Measurements from ENCODE around the gene ZDHHC21. TPM values are rescaled to one million over a fixed set of nuclear protein-coding genes. Genes with fewer than 3 reads are reported as not detected.

Gene ZDHHC21
- total and polyA plus RNA-seq, 2 of the 8 experiments (the other 6 are each of a cell fraction or from before 2014, with no cell fraction given) = 1.9 to 6.0 TPM

DNA sequence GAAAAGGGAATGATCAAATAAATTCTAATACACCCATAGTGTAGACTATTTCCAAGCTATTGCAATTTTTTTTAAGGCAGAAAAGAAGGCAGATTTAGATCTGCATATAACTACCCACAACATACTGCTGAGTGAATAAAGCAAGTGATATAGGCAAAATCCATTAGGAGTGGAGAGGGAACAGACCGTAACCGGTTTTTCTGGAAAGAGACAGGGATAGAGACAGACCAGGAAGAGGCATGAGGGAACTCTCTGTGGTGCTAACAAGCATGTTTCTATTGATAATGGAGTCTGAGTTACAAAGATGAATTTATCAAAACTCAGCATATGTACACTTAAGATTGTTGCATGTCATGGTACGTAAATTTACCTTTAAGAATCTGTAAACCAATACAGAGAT, 14.5 kb downstream of the ZDHHC21 start:
- Histone ChIP-seq H3K4ac (replicated peaks; ENCODE audit: insufficient read length, low read depth, low read length) (no peak overlapping the region), H2BK120ac (replicated peaks; ENCODE audit: low read depth, low read length) (no peak overlapping the region), H3K79me1 (ENCODE audit: low read depth, low read length) (no peaks in the 10 kb centered on the region), H2BK20ac (ENCODE audit: low read length) (no peak overlapping the region), H3K18ac (ENCODE audit: extremely low read depth, low read length) (no peak overlapping the region), H3K9me3 (ENCODE audit: insufficient read depth in 2 of 2, low read depth in 1 of 2, low read length in 1 of 2) (no peaks in the 10 kb centered on the region), H3K4me3 (ENCODE audit: extremely low read depth in 1 of 4, insufficient read depth in 2 of 4, low read depth in 3 of 4, low read length in 4 of 4) (no peak overlapping the region), H3K9ac (replicated peaks in 1 of 4; ENCODE audit: extremely low read depth in 1 of 4, low read depth in 3 of 4, low read length in 3 of 4) (no peak overlapping the region), H3K4me1 (replicated peaks in 1 of 4; ENCODE audit: control insufficient read depth in 3 of 4, insufficient read depth in 4 of 4, low read length in 3 of 4) (no peaks in the 10 kb centered on the region), H3K14ac (ENCODE audit: insufficient read length) (no peak overlapping the region), H4K5ac (ENCODE audit: insufficient read length, low read depth, low read length) (no peak overlapping the region), H4K20me1 (replicated peaks in 1 of 2; ENCODE audit: control insufficient read depth in 1 of 2, insufficient read depth in 2 of 2, low read length in 2 of 2) (no peaks in the 10 kb centered on the region), H3K79me2 (ENCODE audit: control insufficient read depth in 1 of 2, insufficient read depth in 2 of 2, low read length in 2 of 2) (peaks cover 0 to 4% of the 10 kb centered on the region in 2 experiments; a peak in 1 of 4 replicates), H2BK5ac (ENCODE audit: low read depth, low read length) (no peak overlapping the region), H4K8ac (ENCODE audit: extremely low read depth, insufficient read depth, low read length) (no peak overlapping the region), H3K27me3 (replicated peaks in 1 of 4; ENCODE audit: control insufficient read depth in 3 of 4, extremely low read depth in 1 of 4, insufficient read depth in 3 of 4, low read length in 3 of 4) (no peaks in the 10 kb centered on the region), H3K23ac (ENCODE audit: insufficient read length) (no peak overlapping the region), H3K36me3 (ENCODE audit: control insufficient read depth in 2 of 4, insufficient read depth in 4 of 4, low read length in 3 of 4) (no peaks in the 10 kb centered on the region), H3K23me2 (ENCODE audit: low read depth, low read length) (no peaks in the 10 kb centered on the region), H3K4me2 (ENCODE audit: insufficient read depth in 1 of 2, low read depth in 2 of 2, low read length in 2 of 2) (no peak overlapping the region), H3K27ac (ENCODE audit: low read depth, low read length) (no peak overlapping the region), H2BK15ac (ENCODE audit: low read length) (no peak overlapping the region), H4K91ac (replicated peaks; ENCODE audit: insufficient read length, low read length) (no peak overlapping the region), H2AK5ac (ENCODE audit: low read depth, low read length) (no peak overlapping the region), H3K56ac (replicated peaks; ENCODE audit: insufficient read length, low read depth, low read length) (no peak overlapping the region), H2AFZ (ENCODE audit: low read length) (no peak overlapping the region), H2BK12ac (ENCODE audit: low read depth, low read length) (no peak overlapping the region)
- DNase-seq (ENCODE audit: low read depth in 1 of 2, low spot score in 2 of 2) (no peak), FAIRE-seq (no peak)
- no peak for TF ChIP-seq CEBPB (IDR thresholded peaks at IDR 0.05; ENCODE audit: low read depth, low read length)
- TF ChIP-seq SRF (IDR thresholded peaks at IDR 0.05; ENCODE audit: low read depth, low read length) = no peak
- TF ChIP-seq SP2 (IDR thresholded peaks at IDR 0.05; ENCODE audit: low read length) = no peak
- no peak for TF ChIP-seq YY1 (IDR thresholded peaks at IDR 0.05; ENCODE audit: low read depth, low read length)
- TF ChIP-seq RFX5 (IDR thresholded peaks at IDR 0.05; ENCODE audit: borderline replicate concordance, low read depth, low read length) = no peak
- no peak for TF ChIP-seq POU5F1 (IDR thresholded peaks at IDR 0.05; ENCODE audit: low read depth, low read length)
- TF ChIP-seq KDM5A (IDR thresholded peaks at IDR 0.05; ENCODE audit: low read length) = no peak
- TF ChIP-seq, protein P1, sequence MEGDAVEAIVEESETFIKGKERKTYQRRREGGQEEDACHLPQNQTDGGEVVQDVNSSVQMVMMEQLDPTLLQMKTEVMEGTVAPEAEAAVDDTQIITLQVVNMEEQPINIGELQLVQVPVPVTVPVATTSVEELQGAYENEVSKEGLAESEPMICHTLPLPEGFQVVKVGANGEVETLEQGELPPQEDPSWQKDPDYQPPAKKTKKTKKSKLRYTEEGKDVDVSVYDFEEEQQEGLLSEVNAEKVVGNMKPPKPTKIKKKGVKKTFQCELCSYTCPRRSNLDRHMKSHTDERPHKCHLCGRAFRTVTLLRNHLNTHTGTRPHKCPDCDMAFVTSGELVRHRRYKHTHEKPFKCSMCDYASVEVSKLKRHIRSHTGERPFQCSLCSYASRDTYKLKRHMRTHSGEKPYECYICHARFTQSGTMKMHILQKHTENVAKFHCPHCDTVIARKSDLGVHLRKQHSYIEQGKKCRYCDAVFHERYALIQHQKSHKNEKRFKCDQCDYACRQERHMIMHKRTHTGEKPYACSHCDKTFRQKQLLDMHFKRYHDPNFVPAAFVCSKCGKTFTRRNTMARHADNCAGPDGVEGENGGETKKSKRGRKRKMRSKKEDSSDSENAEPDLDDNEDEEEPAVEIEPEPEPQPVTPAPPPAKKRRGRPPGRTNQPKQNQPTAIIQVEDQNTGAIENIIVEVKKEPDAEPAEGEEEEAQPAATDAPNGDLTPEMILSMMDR (IDR thresholded peaks at IDR 0.05; ENCODE audit: control extremely low read depth in 1 of 3, insufficient read depth in 1 of 3, low read depth in 1 of 3, low read length in 3 of 3) = no peak
- no peak for TF ChIP-seq NRF1 (IDR thresholded peaks at IDR 0.05; ENCODE audit: low read depth, low read length)
- TF ChIP-seq, protein P2, sequence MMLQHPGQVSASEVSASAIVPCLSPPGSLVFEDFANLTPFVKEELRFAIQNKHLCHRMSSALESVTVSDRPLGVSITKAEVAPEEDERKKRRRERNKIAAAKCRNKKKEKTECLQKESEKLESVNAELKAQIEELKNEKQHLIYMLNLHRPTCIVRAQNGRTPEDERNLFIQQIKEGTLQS (IDR thresholded peaks at IDR 0.05; ENCODE audit: insufficient read depth, low read depth, low read length) = no peak
- TF ChIP-seq SIRT6 (IDR thresholded peaks at IDR 0.05; ENCODE audit: low read length) = no peak
- no peak for TF ChIP-seq TBP (IDR thresholded peaks at IDR 0.05; ENCODE audit: low read depth, low read length)
- no peak for TF ChIP-seq BACH1 (IDR thresholded peaks at IDR 0.05; ENCODE audit: low read length)
- TF ChIP-seq ASH2L (IDR thresholded peaks at IDR 0.05; ENCODE audit: low read length) = no peak
- 91% methylated on average over 3 of the region's 3 CpGs; no CpG with 5 or more reads in 1 of the 2 experiments for WGBS, 2 experiments (ENCODE audit: extremely low coverage in 1 of 2, insufficient coverage in 1 of 2, insufficient read length in 1 of 2, insufficient replicate concordance in 2 of 2, low coverage in 1 of 2, low lambda C conversion rate in 2 of 2, missing lambda C conversion rate in 1 of 2)
- CTCF ChIA-PET (ENCODE audit: partially characterized antibody) = no interaction called here
- POLR2A ChIA-PET (ENCODE audit: partially characterized antibody) = no interaction called here
